Astrocyte of the cerebellum (primary cell): Measurements from ENCODE around the gene AIF1L.
"Not testable (repeated sequence)": the region's sequence is repeated elsewhere in the genome, so short reads cannot be mapped to it uniquely, and the experiment has no call there.

Experiments
- DNase-seq: peaks from one replicate; pipeline ENCODE4 v3.0.0-alpha.2; 2011; ENCODE audit warnings: low read depth
- H3K4me3 ChIP-seq: 2 replicates; pipeline ENCODE4 v1.5.1; 2011; ENCODE audit warnings: mild to moderate bottlenecking, low read depth, low read length, moderate library complexity
- CTCF ChIP-seq: IDR thresholded peaks from 2 replicates; pipeline ENCODE4 v1.5.1; 2012; ENCODE audit warnings: low read length, low read depth, moderate library complexity, mild to moderate bottlenecking; ENCODE audit errors: missing control alignments
- in situ Hi-C: cut with HindIII; loops from 2 replicates; pipeline ENCODE4 v1.10.0; 2017; ENCODE audit warnings: low sequenced_read_pairs

AIF1L gene

DNA sequence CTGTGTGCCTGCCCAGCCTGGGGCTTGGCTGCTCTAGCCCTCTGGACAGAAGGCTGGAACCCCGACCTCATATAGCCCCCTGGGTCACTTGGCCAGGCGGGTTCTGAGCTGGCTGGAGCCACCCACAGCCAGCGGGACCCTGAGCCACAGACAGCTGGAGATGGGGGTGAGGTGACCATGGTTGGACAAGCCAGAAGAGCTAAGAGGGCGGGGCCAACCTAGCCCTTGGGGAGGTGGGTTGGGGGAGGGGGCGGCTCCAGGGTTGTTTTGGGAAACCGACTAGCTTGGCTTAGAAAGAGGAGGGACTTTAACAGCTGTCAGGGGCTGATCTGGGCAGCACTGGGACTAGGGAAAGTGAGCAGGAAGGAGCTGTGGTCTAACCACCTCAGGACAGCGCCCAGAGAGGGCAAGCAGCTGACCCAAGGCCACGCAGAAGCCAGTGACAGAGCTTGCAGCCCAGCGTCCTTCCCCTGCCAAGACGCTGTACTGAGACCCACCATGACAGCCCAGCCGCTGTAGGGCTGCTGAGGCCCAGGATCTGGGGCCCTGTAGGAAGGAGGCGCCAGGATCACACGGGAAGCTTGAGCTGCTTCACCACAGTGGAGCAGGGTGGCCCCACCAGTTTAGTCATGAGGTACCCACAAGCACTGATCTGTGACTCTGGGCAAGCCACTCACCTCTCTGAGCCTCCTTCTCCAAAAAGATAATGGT, 2.2 kb downstream of the AIF1L start:
- DNase-seq, result no peak
- H3K4me3 ChIP-seq, result no peak overlapping the region
- in situ Hi-C loops, result no loop called here

GRCh38 chr9:131099102-131099606, 2.8 kb downstream of the AIF1L start:
- in situ Hi-C loops, result no loop called here
- H3K4me3 ChIP-seq, result no peak overlapping the region
- TF ChIP-seq CTCF, result no peak
- no peak for DNase-seq

More for the DNA sequence above, 2.2 kb downstream of the AIF1L start:
- TF ChIP-seq CTCF, result no peak

DNA sequence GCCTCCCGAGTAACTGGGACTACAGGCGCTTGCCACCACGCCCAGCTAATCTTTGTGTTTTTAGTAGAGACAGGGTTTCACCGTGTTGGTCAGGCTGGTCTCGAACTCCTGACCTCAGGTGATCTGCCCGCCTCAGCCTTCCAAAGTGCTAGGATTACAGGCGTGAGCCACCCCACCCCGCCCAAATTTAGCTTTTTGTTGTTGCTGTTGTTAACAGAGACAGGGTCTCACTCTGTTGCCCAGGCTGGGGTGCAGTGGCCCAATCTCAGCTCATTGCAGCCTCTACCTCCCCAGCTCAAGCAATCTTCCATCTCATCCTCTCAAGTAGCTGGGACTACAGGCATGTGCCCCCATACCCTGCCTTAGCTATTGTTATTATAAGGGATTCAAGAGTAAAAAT, 3.5 kb downstream of the AIF1L start:
- DNase-seq, in situ Hi-C loops, H3K4me3 ChIP-seq: not testable (repeated sequence)

DNA sequence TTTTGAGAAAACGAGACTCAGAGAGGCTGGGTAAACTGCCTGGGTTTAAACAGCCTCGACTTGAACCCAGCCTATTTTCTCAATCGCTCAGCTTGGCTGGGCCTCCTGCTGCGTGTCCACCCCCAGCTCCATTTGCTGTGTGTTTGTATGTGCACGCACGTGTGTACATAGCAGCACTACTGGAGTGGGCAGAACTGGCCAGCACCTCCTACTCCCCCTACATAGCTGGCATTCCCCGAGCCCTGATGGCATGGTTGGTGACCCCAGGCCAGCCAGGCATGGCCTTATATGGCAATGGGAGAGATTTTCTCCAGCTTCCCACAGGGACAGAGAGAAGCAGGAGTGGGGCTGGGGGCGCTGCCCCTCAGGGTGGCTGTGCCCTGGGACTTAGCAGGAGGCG, 4.1 kb downstream of the AIF1L start:
- no peak for TF ChIP-seq CTCF
- no peak overlapping the region for H3K4me3 ChIP-seq
- no peak for DNase-seq
- in situ Hi-C loops, result no loop called here

DNA sequence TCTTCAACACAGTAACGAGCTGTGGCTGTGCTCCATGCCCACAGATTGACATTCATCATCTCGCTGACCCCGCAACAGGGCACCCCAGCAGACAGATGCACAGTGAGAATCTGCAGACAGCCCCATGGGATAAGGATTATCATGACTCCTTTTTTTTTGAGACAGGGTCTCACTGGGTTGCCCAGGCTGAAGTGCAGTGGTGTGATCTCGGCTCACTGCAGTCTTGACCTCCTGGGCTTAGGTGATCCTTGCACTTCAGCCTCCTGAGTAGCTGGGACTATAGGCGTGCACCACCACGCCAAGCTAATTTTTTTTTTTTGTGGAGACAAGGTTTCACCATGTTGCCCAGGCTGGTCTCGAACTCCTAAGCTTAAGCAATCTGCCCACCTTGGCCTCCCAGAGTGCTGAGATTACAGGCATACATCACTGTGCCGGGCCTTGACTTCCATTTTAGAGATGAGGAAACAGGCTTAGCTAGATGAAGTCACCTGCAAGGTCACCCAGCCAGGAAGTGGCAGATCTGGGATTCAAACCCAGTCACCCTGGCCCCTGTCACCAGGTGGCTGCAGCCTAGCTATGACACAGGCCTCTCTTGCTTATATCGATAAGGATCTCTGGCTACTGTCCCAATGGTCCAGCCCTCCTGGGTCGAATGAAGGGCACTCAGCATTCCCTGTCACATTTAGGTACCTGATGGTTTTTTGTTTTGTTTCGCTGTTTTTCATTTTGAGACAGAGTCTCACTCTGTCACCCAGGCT, 5.1 kb downstream of the AIF1L start:
- in situ Hi-C loops, result no loop called here
- TF ChIP-seq CTCF, result no peak
- DNase-seq, result no peak
- H3K4me3 ChIP-seq, result no peak overlapping the region

GRCh38 chr9:131103024-131103423, 6.7 kb downstream of the AIF1L start:
- in situ Hi-C loops, result no loop called here
- no peak for DNase-seq
- no peak for TF ChIP-seq CTCF
- H3K4me3 ChIP-seq, result no peak overlapping the region

DNA sequence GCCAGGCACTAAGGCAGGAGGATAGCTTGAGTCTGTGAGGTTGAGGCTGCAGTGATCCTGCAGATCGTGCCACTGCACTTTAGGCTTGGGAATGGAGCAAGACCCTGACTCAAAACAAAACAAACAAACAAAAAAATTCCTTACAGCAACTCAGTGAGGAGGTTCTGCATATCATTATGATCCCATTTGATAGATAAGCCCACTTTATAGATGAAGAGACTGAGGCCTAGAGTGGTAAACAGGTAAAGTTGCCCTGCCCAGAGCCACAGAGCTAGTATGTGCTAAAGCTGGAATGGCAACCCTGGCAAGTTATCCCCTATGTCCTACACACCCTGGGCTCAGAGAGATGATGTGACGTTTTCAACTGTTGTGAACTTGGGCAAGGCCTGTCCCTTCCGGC, 7.2 kb downstream of the AIF1L start:
- no peak overlapping the region for H3K4me3 ChIP-seq
- in situ Hi-C loops, result no loop called here
- TF ChIP-seq CTCF, result no peak
- no peak for DNase-seq
